NCI-H2107 (cell line): ENCODE measurements around the gene LDLRAD4.

Source experiments
- DNase-seq: peaks from one replicate; lab custom pipeline; 2025; lab: John Stamatoyannopoulos, UW

LDLRAD4 gene

GRCh38 chr18:13371689-13372418 is 153.3 kb downstream of the LDLRAD4 start:
- DNase-seq = no peak

- DNase-seq = no peak
Observed at GRCh38 chr18:13372531-13372951, 154.0 kb downstream of the LDLRAD4 start.

GRCh38 chr18:13374096-13374467 is 155.5 kb downstream of the LDLRAD4 start:
- DNase-seq = no peak

- DNase-seq = no peak
Observed at GRCh38 chr18:13374468-13375301, 156.1 kb downstream of the LDLRAD4 start.

- no peak for DNase-seq
Observed at GRCh38 chr18:13375302-13376255, 157.0 kb downstream of the LDLRAD4 start.

GRCh38 chr18:13376298-13376840 is 157.8 kb downstream of the LDLRAD4 start:
- DNase-seq = no peak

- DNase-seq = no peak
Observed at GRCh38 chr18:13376841-13377351, 158.3 kb downstream of the LDLRAD4 start.

- DNase-seq = no peak
Observed at GRCh38 chr18:13377496-13377895, 158.9 kb downstream of the LDLRAD4 start.

GRCh38 chr18:13378150-13378549 is 159.6 kb downstream of the LDLRAD4 start:
- DNase-seq = no peak

GRCh38 chr18:13379062-13379865 is 160.7 kb downstream of the LDLRAD4 start:
- DNase-seq = no peak

- no peak for DNase-seq
Observed at GRCh38 chr18:13379930-13380690, 161.6 kb downstream of the LDLRAD4 start.

- no peak for DNase-seq
Observed at GRCh38 chr18:13380691-13381070, 162.1 kb downstream of the LDLRAD4 start.

- DNase-seq = no peak
Observed at GRCh38 chr18:13381331-13381730, 162.8 kb downstream of the LDLRAD4 start.

GRCh38 chr18:13381944-13382365 is 163.4 kb downstream of the LDLRAD4 start:
- DNase-seq = no peak

GRCh38 chr18:13382366-13382953 is 163.9 kb downstream of the LDLRAD4 start:
- DNase-seq = no peak

GRCh38 chr18:13382954-13383827 is 164.6 kb downstream of the LDLRAD4 start:
- DNase-seq = no peak

- DNase-seq = no peak
Observed at GRCh38 chr18:13386891-13387801, 168.6 kb downstream of the LDLRAD4 start.
